HCEC 1CT (cell line): ENCODE results near the gene BICDL2.
"Not testable (repeated sequence)": the region's sequence is repeated elsewhere in the genome, so short reads cannot be mapped to it uniquely, and the experiment has no call there.

ENCODE experiments used
- DNase-seq: peaks from one replicate; pipeline ENCODE4 v3.0.0-alpha.2; 2017

The BICDL2 gene, protein sequence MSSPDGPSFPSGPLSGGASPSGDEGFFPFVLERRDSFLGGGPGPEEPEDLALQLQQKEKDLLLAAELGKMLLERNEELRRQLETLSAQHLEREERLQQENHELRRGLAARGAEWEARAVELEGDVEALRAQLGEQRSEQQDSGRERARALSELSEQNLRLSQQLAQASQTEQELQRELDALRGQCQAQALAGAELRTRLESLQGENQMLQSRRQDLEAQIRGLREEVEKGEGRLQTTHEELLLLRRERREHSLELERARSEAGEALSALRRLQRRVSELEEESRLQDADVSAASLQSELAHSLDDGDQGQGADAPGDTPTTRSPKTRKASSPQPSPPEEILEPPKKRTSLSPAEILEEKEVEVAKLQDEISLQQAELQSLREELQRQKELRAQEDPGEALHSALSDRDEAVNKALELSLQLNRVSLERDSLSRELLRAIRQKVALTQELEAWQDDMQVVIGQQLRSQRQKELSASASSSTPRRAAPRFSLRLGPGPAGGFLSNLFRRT

DNA sequence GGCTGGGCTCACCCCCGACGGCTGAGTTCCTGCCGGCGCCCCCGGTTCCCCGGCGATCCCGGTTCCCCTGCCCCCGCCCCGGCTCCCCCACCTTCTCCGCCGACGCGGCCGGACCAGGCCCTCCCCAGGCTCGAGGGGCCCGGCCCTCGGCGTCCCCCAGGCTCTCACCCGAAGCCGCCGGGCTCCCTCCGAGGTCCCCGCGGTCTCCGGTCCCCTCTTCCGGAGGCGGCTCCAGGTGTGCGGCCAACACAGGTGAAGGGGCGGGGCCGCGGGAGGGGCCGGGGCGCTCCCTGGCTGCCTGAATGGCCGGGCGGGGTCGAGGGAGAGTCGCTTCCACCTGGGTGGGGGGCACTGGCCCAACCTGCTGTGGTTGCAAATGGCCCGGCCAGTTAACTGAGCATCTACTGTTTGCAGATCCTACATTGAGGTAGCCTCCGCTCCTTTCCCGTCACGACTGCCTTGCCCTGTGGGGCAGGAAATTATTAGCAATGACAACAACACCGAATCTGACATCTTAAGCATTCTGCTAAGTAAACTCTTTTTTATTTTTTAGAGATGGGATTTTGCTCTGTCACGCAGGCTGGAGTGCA, at the start of gene BICDL2:
Gene BICDL2, minus strand, starts transcription at position 219 of the 590 bp plus-strand sequence. CDS start 1,448 bp downstream, outside the sequence.
- no peak for DNase-seq

DNA sequence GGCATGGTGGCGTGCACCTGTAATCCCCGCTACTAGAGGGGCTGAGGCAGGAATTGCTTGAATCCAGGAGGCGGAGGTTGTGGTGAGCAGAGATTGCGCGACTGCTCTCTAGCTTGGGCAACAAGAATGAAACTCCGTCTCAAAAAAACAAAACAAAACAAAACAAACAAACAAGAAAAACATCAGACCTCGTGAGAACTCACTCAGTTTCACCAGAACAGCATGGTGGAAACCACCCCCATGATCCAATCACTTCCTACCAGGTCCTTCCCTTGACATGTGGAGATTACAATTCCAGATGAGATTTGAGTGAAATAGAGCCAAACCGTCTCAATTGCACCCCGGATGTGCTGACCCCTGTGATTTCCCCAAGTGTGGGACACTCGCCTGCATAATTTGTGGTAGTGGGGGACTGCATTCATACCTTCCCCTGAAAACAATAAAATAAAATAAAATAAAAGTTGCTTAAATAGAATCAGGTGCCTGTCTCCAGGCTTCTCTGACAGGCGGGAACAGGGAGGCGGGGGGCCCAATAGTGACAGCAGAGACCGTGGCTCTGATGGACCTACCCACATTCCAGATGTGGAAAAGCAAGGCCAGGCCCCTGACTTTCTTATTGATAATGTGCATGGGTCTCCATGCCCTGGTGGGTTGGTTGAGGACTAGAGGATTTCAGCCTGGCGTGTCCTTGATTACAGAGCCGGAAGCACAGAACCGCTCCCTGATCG, 49.3 kb upstream of the BICDL2 start:
- DNase-seq = no peak

- no peak for DNase-seq
Measured at GRCh38 chr16:3084969-3085670, 48.4 kb upstream of the BICDL2 start.

GRCh38 chr16:3084491-3084890, 47.7 kb upstream of the BICDL2 start:
- DNase-seq = no peak

DNA sequence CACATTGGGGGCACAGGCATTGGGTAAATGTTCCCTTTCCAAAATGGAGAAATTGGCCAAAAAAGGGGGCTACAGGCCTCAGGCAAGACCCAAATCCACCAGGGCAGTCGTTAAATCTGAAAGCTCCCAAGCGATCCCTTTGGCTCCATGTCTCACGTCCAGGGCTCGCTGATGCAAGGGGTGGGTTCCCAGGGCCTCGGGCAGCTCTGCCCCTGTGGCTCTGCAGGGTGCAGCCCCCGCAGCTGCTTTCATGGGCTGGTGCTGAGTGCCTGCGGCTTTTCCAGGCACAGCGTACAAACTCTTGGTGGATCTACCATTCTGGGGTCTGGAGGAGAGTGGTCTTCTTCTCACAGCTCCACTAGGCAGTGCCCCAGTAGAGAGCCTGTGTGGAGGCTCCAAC, 46.7 kb upstream of the BICDL2 start:
- not testable (repeated sequence) for DNase-seq

GRCh38 chr16:3081957-3082356, 45.2 kb upstream of the BICDL2 start:
- not testable (repeated sequence) for DNase-seq

DNA sequence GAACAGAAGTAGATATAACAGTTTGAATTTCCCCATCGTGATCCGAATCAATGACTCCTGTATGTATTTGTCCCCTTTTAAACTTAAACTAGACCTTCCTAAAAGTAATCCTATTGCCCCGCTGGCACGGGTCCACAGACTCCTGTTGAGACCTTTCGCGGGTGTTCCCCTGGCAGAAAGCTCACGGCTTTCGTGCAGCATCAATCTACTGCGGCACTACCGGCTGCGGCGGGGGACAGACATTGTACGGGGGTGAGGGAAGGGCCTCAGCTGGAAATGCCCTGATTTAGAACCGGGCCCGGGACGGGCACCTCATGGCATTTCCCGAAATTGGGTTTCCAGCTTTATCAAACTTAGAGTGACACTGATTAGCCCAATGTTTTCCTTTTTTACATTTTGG, 43.3 kb upstream of the BICDL2 start:
- DNase-seq = no peak

DNA sequence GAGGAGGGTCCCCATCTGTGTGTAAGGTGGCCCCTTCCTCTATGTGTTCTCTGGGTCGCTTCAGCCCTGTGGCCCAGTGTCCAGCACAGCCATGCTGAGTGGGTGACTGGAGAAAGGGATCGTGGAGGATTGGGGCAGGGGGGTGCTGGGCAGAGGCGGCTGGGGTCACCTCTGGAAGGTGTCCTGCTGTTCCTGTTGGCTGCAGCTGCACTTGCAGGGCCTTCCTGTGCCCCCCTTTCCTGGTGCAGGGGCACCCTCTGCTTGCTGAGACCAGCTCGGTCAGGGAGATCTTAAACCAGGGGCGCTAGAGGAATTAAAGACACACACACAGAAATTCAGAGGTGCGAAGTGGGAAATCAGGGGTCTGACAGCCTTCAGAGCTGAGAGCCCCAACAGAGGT, 39.8 kb upstream of the BICDL2 start:
- no peak for DNase-seq

DNA sequence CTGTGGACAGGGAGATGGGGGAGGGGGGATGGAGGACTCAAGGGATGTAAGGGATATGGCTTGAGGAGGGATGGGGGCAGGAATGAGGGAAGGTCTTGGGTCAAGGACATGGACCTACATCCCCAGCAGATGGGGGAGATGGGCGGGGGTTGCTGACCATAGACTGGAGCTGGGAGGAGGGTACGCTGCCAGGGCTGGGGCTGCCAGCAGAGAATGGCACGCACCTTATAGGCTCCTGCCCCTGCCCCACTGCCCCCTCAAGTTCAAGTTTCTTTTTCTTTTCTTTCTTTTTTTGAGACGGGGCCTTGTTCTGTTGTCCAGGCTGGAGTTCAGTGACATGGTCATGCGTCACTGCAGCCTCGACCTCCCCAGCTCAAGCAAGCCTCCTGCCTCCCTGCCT, 39.2 kb upstream of the BICDL2 start:
- DNase-seq = not testable (repeated sequence)

DNA sequence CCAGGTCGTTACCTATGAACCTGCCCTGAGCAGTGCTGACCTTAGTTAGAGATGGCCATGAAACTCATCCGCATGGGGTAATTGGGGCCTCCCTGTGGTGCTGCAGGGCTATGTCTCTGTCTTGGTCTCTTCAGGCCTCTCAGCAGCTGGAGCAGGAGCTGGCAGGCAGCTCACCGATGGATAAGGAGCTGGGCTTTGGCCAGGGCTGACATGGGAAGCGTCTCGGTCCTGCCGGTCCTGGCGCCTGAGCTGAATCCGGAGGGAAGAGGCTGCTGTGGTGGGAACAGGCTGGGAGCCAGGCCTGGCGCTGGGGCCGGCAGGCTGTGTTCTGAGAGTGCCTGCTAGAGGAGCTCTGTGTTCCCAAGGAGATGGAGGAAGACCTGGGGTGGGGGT, 38.8 kb upstream of the BICDL2 start:
- no peak for DNase-seq

DNA sequence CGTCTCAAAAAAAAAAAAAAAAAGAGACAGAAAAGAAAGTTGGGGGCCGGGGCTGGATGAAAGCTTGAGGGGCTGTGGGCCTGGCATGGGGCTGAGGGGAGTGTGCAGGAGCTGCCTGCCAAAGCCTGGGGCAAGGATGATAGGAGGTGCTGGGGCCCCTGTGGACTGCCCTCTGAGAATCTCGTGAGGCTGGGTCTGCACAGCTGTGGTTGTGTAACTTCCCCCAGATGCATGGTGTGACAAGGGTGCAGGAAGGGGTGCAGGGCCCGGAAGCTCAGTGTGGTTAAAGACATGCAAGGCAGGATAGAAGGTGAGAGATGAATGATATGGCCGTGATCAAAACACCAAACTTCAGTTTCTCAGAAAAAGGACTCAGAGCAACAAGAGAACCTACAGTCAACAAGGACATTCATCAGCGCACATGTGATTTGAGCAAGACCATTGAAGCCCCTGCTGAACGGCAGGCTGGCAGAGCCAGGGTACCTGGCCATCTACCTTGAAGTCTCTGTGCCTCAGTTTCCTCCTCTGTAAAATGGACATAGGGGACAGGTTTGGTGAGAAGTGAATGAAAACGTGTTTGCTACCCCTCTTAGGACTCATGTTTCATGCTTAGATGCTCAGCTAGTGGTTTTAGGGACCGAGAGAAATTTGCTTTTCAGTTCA, 38.2 kb upstream of the BICDL2 start:
- DNase-seq = no peak

GRCh38 chr16:3073448-3073847, 36.7 kb upstream of the BICDL2 start:
- DNase-seq = no peak

DNA sequence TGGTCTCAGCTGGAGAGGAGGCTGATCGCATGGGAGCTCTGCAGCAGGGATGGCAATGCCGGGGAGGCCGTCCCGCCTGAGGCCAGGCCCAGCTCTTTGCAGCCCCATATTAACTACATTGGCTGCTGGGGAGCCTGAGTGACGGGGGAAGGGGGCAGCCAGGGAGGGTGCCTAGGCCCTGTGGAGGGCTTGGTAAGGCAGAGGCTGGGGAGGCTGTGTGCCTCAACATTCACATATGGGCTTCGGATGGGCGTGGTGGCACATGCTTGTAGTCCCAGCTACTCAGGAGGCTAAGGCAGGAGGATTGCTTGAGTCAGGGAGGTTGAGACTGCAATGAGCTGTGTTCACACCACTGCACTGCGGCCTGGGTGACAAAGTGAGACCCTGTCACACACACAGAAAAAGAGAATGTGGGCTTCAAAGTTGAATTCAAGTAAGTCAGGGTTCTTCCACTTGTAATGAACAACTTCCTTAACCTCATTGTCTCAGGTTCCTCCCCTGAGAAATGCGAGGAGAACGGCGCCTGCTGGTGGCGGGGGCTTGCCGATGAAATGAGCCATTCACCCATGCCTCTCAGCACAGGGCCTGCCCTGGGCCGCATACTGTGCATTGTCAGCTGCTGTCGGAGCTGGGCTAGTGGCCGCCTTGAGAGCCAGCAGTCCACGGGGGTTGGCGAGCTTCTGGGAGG, 36.0 kb upstream of the BICDL2 start:
- not testable (repeated sequence) for DNase-seq

DNA sequence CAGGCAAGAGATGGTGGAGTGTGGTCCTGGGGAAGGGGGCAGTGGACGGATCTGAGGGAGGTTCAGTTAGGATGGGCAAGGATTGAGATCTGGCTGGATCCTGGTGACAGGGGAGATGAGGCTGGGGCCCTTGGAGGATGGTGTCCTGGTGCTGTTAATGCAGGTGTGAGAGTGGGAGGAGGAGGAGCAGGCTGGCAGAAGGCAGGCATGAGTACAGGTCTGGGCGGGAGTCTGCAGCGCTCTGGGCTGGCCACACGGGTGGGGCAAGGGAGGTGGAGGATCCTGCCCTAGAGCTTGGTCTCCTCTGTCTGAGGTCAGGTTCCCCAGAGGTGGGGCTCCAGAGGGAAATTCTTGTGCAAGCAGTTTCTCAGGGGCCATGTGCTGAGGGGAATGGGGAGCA, 35.4 kb upstream of the BICDL2 start:
- DNase-seq = not testable (repeated sequence)

GRCh38 chr16:3071655-3072054, 34.9 kb upstream of the BICDL2 start:
- DNase-seq = no peak

DNA sequence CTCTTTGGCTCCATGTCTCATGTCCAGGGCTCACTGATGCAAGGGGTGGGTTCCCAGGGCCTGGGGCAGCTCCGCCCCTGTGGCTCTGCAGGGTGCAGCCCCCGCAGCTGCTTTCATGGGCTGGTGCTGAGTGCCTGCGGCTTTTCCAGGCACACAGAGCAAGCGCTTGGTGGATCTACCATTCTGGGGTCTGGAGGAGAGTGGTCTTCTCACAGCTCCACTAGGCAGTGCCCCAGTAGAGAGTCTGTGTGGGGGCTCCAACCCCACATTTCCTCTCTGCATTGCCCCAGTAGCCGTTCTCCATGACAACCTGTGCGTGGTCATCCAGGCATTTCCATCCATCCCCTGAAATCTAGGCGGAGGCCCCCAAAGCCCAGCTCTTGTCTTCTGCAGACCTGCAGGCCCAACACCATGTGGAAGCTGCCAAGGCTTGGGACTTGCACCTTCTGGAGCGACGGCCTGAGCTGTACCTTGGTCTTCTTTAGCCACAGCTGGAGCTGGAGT, 33.9 kb upstream of the BICDL2 start:
- no peak for DNase-seq

- DNase-seq = not testable (repeated sequence)
Measured at GRCh38 chr16:3069146-3069545, 32.4 kb upstream of the BICDL2 start.

DNA sequence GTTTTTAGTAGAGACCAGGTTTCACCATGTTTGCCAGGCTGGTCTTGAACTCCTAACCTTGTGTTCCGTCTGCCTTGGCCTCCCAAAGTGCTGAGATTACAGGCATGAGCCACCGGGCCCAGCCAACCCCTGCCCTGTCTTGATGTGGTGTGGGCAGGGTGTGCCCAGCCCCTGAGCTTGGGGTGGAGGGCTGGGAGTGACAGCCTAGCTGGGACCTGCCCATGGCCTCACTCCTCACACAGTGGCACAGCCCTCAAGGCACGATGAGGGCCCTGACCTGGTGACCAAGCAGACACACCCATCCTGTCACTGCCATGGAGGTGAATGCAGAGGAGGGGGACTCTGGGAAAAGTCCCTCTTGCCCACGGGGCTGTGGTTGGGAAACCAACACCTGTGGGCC, 31.7 kb upstream of the BICDL2 start:
- no peak for DNase-seq

DNA sequence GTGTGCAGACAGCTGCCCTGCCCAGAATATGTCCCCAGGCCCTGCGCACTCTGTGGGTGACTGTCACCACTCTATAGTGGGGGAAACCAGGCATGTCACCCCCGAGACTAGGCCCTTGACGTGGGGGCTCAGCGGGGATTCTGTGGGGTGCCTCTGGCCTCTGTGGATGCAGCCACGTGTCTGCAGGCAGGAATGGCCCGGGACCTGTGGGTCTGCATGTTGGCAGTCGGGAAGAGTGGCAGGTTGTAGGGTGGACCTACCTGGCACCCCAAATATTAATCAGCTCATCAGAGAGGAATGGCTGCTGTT, 29.6 kb upstream of the BICDL2 start:
- no peak for DNase-seq

- no peak for DNase-seq
Measured at GRCh38 chr16:3065742-3066439, 29.1 kb upstream of the BICDL2 start.

- DNase-seq = peak; percentile 49
Measured at GRCh38 chr16:3065069-3065741, 28.5 kb upstream of the BICDL2 start, which contains the start of gene IL32. IL32 (plus strand) TSS chr16:3065640; CDS start chr16:3065812, 172 bp downstream.
